NAMALWA (cell line): ENCODE data around the gene GOLGA8G.
"Not testable (repeated sequence)": the region's sequence is repeated elsewhere in the genome, so short reads cannot be mapped to it uniquely, and the experiment has no call there.

Source experiments
- DNase-seq: peaks from one replicate; pipeline ENCODE4 v3.0.0-alpha.2; 2015; ENCODE audit warnings: low spot score

GOLGA8G gene

GRCh38 chr15:28532954-28533353 is at the start of gene GOLGA8G:
TSS of gene GOLGA8G (minus strand) at chr15:28532971. CDS start at chr15:28532909, 62 bp downstream.
- not testable (repeated sequence) for DNase-seq

DNA sequence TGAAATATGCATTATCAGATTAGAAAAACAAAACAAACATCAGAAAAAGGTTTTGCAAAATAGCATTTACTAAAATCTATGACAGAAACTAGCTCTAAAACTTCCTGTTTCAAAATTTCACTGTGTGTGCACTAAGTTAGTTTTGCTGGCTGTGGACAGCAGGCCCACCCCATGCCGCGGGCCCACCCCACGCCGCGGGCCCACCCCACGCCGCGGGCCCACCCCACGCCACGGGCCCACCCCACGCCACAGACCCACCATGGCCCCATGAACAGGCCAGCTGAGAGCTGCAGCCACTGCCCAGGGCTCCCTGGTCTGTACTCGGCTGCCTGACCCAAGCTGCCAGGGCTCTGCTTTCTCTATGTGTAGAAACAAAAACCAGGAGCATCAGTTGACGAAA is 40.6 kb upstream of the GOLGA8G start:
- not testable (repeated sequence) for DNase-seq

DNA sequence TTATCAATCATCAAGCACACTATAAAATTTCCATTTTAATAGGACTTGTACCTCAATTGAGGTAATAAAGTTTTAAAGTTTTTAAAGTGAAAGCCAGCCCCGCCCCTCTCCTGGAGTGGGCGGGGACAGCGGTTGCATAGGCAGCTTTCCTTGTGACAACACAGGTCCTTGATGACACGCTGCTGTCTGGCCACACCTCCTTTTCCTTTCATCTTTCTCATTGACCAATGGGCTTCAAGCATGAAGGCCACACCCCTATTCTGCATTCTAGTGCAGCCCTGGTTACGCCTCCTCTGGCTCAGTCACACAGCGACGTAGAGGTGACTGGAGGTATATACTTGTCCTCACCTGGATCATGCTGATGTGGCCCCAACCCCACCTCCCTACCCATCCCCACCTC is 20.5 kb upstream of the GOLGA8G start, which contains the start of gene GOLGA6L25:
TSS of gene GOLGA6L25 (plus strand) at position 301 of the 400 bp plus-strand sequence. CDS start at position 362, 61 bp downstream.
- not testable (repeated sequence) for DNase-seq

GRCh38 chr15:28515208-28515607 is 17.6 kb downstream of the GOLGA8G start:
- DNase-seq = not testable (repeated sequence)

- not testable (repeated sequence) for DNase-seq
Observed at GRCh38 chr15:28514128-28514527, 18.6 kb downstream of the GOLGA8G start.

DNA sequence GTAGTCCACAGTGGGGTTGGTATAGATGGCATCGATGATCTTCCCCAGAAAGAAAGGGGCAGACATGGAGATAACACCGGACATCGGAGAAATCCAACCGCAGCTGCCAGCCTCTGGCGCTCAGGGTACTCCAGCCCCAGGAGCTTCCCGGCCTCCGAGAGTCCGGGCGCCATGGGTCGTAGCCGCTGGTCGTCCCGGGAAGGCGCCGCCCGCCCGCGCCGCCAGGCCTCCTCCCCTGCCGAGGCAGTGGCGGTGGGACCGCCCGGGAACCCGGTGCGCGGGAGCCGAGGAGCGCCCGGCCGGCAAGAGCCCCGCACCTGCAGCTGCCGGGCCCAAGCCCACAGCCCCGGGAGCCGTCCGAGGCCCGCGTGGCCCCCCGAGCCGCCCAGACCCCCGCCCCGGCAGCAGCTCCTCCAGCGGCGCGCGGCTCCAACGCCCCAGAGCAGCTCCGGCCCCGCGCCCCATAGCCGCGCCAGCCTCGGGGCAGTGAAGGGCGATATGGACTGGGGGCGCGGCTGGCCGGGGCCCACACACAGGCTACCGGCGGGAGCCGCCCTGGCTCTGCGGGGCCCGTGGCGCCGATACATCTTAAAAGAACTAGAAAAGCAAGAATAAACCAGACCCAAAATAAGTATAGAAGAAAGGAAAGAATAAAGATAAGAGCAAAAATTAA is 24.4 kb downstream of the GOLGA8G start:
- DNase-seq = not testable (repeated sequence)

GRCh38 chr15:28481340-28481739 is 51.4 kb downstream of the GOLGA8G start:
- DNase-seq = not testable (repeated sequence)
